ENCODE data around the gene GALM. TPM values are rescaled to one million over a fixed set of nuclear protein-coding genes. Genes with fewer than 3 reads are reported as not detected.

The GALM gene
- total RNA-seq, 1 experiment from 2014 or later = 9.1 TPM

GRCh38 chr2:38660282-38660681 lies 5.6 kb upstream of the GALM start:
- peaks cover 7% of the 10 kb centered on the region for H3K27me3 Mint-ChIP-seq (ENCODE audit: unreplicated experiment)
- no peaks in the 10 kb centered on the region for H3K9me3 Mint-ChIP-seq (ENCODE audit: low read depth, unreplicated experiment)
- BruUV-seq (replicated peaks) = no TSS peak
- H3K27ac Mint-ChIP-seq (ENCODE audit: unreplicated experiment) = no peak overlapping the region
- intact Hi-C loops (cut with micrococcal nuclease; ENCODE audit: unreplicated experiment) = no loop called here
- DNase-seq = no peak
- H3K36me3 Mint-ChIP-seq (ENCODE audit: insufficient read depth, unreplicated experiment) = no peaks in the 10 kb centered on the region
- H3K4me3 Mint-ChIP-seq (ENCODE audit: low read depth, unreplicated experiment) = no peak overlapping the region
- no peaks in the 10 kb centered on the region for H3K4me1 Mint-ChIP-seq (ENCODE audit: low read depth, unreplicated experiment)
- TF ChIP-seq, protein P1, sequence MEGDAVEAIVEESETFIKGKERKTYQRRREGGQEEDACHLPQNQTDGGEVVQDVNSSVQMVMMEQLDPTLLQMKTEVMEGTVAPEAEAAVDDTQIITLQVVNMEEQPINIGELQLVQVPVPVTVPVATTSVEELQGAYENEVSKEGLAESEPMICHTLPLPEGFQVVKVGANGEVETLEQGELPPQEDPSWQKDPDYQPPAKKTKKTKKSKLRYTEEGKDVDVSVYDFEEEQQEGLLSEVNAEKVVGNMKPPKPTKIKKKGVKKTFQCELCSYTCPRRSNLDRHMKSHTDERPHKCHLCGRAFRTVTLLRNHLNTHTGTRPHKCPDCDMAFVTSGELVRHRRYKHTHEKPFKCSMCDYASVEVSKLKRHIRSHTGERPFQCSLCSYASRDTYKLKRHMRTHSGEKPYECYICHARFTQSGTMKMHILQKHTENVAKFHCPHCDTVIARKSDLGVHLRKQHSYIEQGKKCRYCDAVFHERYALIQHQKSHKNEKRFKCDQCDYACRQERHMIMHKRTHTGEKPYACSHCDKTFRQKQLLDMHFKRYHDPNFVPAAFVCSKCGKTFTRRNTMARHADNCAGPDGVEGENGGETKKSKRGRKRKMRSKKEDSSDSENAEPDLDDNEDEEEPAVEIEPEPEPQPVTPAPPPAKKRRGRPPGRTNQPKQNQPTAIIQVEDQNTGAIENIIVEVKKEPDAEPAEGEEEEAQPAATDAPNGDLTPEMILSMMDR (IDR thresholded peaks at IDR 0.05; ENCODE audit: unreplicated experiment) = no peak
- CTCF ChIA-PET = interaction anchor here (0.6 kb wide), 1 partner anchor 13 kb away, joined by 3 read pairs; no protein-coding TSS in a partner anchor

GRCh38 chr2:38661306-38661705 lies 4.6 kb upstream of the GALM start:
- H3K9me3 Mint-ChIP-seq (ENCODE audit: low read depth, unreplicated experiment) = no peaks in the 10 kb centered on the region
- H3K4me1 Mint-ChIP-seq (ENCODE audit: low read depth, unreplicated experiment) = peaks cover under 1% of the 10 kb centered on the region
- no peak overlapping the region for H3K27ac Mint-ChIP-seq (ENCODE audit: unreplicated experiment)
- CTCF ChIA-PET = no interaction called here
- BruUV-seq (replicated peaks) = no TSS peak
- H3K27me3 Mint-ChIP-seq (ENCODE audit: unreplicated experiment) = no peaks in the 10 kb centered on the region
- DNase-seq = no peak
- H3K4me3 Mint-ChIP-seq (ENCODE audit: low read depth, unreplicated experiment) = no peak overlapping the region
- TF ChIP-seq, protein P1 (IDR thresholded peaks at IDR 0.05; ENCODE audit: unreplicated experiment) = no peak
- peaks cover 10% of the 10 kb centered on the region for H3K36me3 Mint-ChIP-seq (ENCODE audit: insufficient read depth, unreplicated experiment)
- intact Hi-C loops (cut with micrococcal nuclease; ENCODE audit: unreplicated experiment) = no loop called here

DNA sequence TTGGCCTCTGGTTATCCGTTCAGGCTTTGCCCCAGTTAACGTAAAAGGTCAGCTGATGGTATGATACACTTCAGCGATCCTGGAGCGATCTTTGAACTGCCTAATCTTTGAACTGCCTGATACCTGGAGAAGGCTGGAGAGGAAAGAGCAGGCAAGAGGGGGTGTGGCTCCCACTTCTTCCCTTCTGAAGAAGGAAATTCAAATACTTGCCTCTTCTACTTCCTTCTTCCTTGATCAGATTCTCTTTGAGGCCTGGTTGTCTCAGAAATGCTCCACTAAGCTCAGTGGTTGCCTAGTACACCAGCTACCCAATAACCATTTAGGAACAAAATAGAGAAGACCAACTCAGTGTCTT lies 619 bp downstream of the GALM start:
- Mint-ChIP-seq H3K36me3 (ENCODE audit: insufficient read depth, unreplicated experiment) (peaks cover 10% of the 10 kb centered on the region), H3K9me3 (ENCODE audit: low read depth, unreplicated experiment) (no peaks in the 10 kb centered on the region), H3K27ac (ENCODE audit: unreplicated experiment) (no peak overlapping the region), H3K4me3 (ENCODE audit: low read depth, unreplicated experiment) (peak overlapping the region; percentile 72), H3K4me1 (ENCODE audit: low read depth, unreplicated experiment) (peaks cover 11% of the 10 kb centered on the region), H3K27me3 (ENCODE audit: unreplicated experiment) (no peaks in the 10 kb centered on the region)
- BruUV-seq (replicated peaks) = no TSS peak
- intact Hi-C loops (cut with micrococcal nuclease; ENCODE audit: unreplicated experiment) = loop anchor here (1.0 kb wide), 1 partner anchor 67 kb away; no protein-coding TSS in a partner anchor
- DNase-seq = peak; percentile 6
- CTCF ChIA-PET = interaction anchor here (0.7 to 1.0 kb wide), 2 partner anchors 24 to 84 kb away, joined by 5 to 6 read pairs; no protein-coding TSS in a partner anchor
- TF ChIP-seq, protein P1 (IDR thresholded peaks at IDR 0.05; ENCODE audit: unreplicated experiment) = no peak

GRCh38 chr2:38668092-38668491 lies 2.2 kb downstream of the GALM start:
- H3K4me1 Mint-ChIP-seq (ENCODE audit: low read depth, unreplicated experiment) = peaks cover 11% of the 10 kb centered on the region
- no peaks in the 10 kb centered on the region for H3K9me3 Mint-ChIP-seq (ENCODE audit: low read depth, unreplicated experiment)
- intact Hi-C loops (cut with micrococcal nuclease; ENCODE audit: unreplicated experiment) = no loop called here
- no peak for DNase-seq
- no peak overlapping the region for H3K27ac Mint-ChIP-seq (ENCODE audit: unreplicated experiment)
- TF ChIP-seq, protein P1 (IDR thresholded peaks at IDR 0.05; ENCODE audit: unreplicated experiment) = no peak
- CTCF ChIA-PET = no interaction called here
- no TSS peak for BruUV-seq (replicated peaks)
- H3K4me3 Mint-ChIP-seq (ENCODE audit: low read depth, unreplicated experiment) = no peak overlapping the region
- H3K36me3 Mint-ChIP-seq (ENCODE audit: insufficient read depth, unreplicated experiment) = peaks cover 10% of the 10 kb centered on the region
- H3K27me3 Mint-ChIP-seq (ENCODE audit: unreplicated experiment) = no peaks in the 10 kb centered on the region

Measured in Calu3 (cell line).